Measurements from ENCODE around the gene BTG4. TPM values are rescaled to one million over a fixed set of nuclear protein-coding genes. Genes with fewer than 3 reads are reported as not detected.

Gene BTG4
- polyA plus RNA-seq, 3 donors, result not detected

DNA sequence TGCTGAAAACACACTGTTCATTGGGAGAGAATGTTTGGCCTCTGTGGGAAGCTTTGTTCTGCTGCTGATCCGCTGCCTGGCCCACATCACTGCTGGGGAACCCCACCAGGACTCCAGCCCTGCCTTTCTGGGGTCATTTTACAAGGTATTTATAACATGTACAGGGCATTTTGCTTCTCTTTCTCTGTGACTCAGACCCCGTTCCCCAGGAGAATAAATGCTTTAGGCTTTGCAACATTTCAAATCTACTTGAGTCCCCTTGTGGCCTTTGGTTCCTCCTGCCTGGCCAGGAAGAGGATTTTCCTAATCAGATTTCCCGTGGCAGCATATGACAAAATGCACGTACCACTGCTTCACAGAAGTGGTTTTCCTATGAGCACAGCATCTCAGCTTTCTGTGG lies 43.0 kb downstream of the BTG4 start:
- 6% methylated on average over 3 of the region's 4 CpGs for WGBS (ENCODE audit: insufficient coverage)
- no peaks in the 10 kb centered on the region for H3K36me3 Mint-ChIP-seq
- no peak overlapping the region for H3K4me3 Mint-ChIP-seq
- no peaks in the 10 kb centered on the region for H3K4me1 Mint-ChIP-seq
- no peaks in the 10 kb centered on the region for H3K27me3 ChIP-seq (ENCODE audit: control insufficient read depth in 2 of 2, insufficient read depth in 2 of 2, low read length in 2 of 2)
- H3K27ac Mint-ChIP-seq, result no peak overlapping the region
- H3K4me1 ChIP-seq (ENCODE audit: control insufficient read depth in 1 of 2, insufficient read depth in 2 of 2, low read length in 2 of 2), result no peaks in the 10 kb centered on the region
- no peaks in the 10 kb centered on the region for H3K79me2 ChIP-seq (ENCODE audit: insufficient read depth, low read length)
- no peak for DNase-seq
- peaks cover 0 to 2% (median 0%) of the 10 kb centered on the region in 3 donors for H3K27me3 Mint-ChIP-seq (ENCODE audit: low read depth in 3 of 3)
- H3K9me3 ChIP-seq (replicated peaks in 1 of 2; ENCODE audit: control insufficient read depth in 1 of 2, insufficient read depth in 1 of 2, low read length in 2 of 2), result peaks cover 0 to under 1% of the 10 kb centered on the region in 2 donors
- no peak overlapping the region for H2AFZ ChIP-seq (ENCODE audit: insufficient read depth, low read depth, low read length, poor library complexity, severe bottlenecking)
- H3K9me3 Mint-ChIP-seq, result peaks cover 0 to 4% (median 0%) of the 10 kb centered on the region in 7 donors
- no peak overlapping the region for H3K4me2 ChIP-seq (replicated peaks; ENCODE audit: extremely low read depth, low read length, poor library complexity, severe bottlenecking)
- H3K4me3 ChIP-seq (replicated peaks in 1 of 3; ENCODE audit: low read depth in 2 of 3, low read length in 3 of 3), result no peak overlapping the region
- intact Hi-C loops (cut with micrococcal nuclease), result no loop called here
- no peaks in the 10 kb centered on the region for H3K36me3 ChIP-seq (replicated peaks in 1 of 2; ENCODE audit: control insufficient read depth in 1 of 2, insufficient read depth in 2 of 2, low read length in 2 of 2)
- no peak overlapping the region for H3K9ac ChIP-seq (ENCODE audit: insufficient read depth, low read length, poor library complexity, severe bottlenecking)
- H4K20me1 ChIP-seq (ENCODE audit: insufficient read depth, low read length), result no peaks in the 10 kb centered on the region
- TF ChIP-seq, protein P1, sequence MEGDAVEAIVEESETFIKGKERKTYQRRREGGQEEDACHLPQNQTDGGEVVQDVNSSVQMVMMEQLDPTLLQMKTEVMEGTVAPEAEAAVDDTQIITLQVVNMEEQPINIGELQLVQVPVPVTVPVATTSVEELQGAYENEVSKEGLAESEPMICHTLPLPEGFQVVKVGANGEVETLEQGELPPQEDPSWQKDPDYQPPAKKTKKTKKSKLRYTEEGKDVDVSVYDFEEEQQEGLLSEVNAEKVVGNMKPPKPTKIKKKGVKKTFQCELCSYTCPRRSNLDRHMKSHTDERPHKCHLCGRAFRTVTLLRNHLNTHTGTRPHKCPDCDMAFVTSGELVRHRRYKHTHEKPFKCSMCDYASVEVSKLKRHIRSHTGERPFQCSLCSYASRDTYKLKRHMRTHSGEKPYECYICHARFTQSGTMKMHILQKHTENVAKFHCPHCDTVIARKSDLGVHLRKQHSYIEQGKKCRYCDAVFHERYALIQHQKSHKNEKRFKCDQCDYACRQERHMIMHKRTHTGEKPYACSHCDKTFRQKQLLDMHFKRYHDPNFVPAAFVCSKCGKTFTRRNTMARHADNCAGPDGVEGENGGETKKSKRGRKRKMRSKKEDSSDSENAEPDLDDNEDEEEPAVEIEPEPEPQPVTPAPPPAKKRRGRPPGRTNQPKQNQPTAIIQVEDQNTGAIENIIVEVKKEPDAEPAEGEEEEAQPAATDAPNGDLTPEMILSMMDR (IDR thresholded peaks at IDR 0.05), result no peak
- H3K27ac ChIP-seq (ENCODE audit: low read depth in 1 of 2, low read length in 2 of 2), result no peak overlapping the region

DNA sequence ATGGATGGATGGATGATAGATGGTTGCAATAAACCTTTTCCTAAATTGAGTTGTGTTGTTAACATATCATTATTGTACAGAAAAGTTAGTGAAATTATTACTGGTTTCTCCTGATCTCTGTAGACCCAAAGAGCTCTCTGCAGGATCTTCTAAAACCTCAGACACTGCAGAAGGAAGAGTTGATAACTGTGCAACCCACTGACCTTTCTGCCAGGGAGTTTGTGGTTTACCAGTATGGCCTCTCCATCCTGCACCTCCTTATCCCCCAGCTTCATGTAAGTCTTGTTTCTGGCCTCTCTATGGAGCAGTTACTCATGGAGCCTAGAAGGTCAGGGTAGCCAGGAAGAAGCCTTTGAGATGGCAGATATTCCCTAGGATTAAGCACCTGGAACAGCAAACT lies 45.6 kb downstream of the BTG4 start:
- H3K4me2 ChIP-seq (replicated peaks; ENCODE audit: extremely low read depth, low read length, poor library complexity, severe bottlenecking), result no peak overlapping the region
- Mint-ChIP-seq H3K4me1 (no peaks in the 10 kb centered on the region), H3K27ac (no peak overlapping the region), H3K9me3 (no peaks in the 10 kb centered on the region), H3K27me3 (ENCODE audit: low read depth in 3 of 3) (peaks cover 0 to 2% (median 0%) of the 10 kb centered on the region in 3 donors), H3K4me3 (no peak overlapping the region), H3K36me3 (no peaks in the 10 kb centered on the region)
- H3K4me3 ChIP-seq (replicated peaks in 1 of 3; ENCODE audit: low read depth in 2 of 3, low read length in 3 of 3), result no peak overlapping the region
- no peaks in the 10 kb centered on the region for H3K27me3 ChIP-seq (ENCODE audit: control insufficient read depth in 2 of 2, insufficient read depth in 2 of 2, low read length in 2 of 2)
- no peak overlapping the region for H2AFZ ChIP-seq (ENCODE audit: insufficient read depth, low read depth, low read length, poor library complexity, severe bottlenecking)
- no peaks in the 10 kb centered on the region for H3K79me2 ChIP-seq (ENCODE audit: insufficient read depth, low read length)
- no peaks in the 10 kb centered on the region for H3K36me3 ChIP-seq (replicated peaks in 1 of 2; ENCODE audit: control insufficient read depth in 1 of 2, insufficient read depth in 2 of 2, low read length in 2 of 2)
- H3K27ac ChIP-seq (ENCODE audit: low read depth in 1 of 2, low read length in 2 of 2), result no peak overlapping the region
- DNase-seq, result no peak
- intact Hi-C loops (cut with micrococcal nuclease), result no loop called here
- H3K9me3 ChIP-seq (replicated peaks in 1 of 2; ENCODE audit: control insufficient read depth in 1 of 2, insufficient read depth in 1 of 2, low read length in 2 of 2), result no peaks in the 10 kb centered on the region
- no peak overlapping the region for H3K9ac ChIP-seq (ENCODE audit: insufficient read depth, low read length, poor library complexity, severe bottlenecking)
- H3K4me1 ChIP-seq (ENCODE audit: control insufficient read depth in 1 of 2, insufficient read depth in 2 of 2, low read length in 2 of 2), result no peaks in the 10 kb centered on the region
- TF ChIP-seq, protein P1 (IDR thresholded peaks at IDR 0.05), result no peak
- H4K20me1 ChIP-seq (ENCODE audit: insufficient read depth, low read length), result no peaks in the 10 kb centered on the region
